Measurements from ENCODE around the gene FAM216A. TPM values are rescaled to one million over a fixed set of nuclear protein-coding genes. Genes with fewer than 3 reads are reported as not detected.
"Not testable (repeated sequence)": the region's sequence is repeated elsewhere in the genome, so short reads cannot be mapped to it uniquely, and the experiment has no call there.

The FAM216A gene
- total and polyA plus RNA-seq, 12 donors, result 5.0 to 20.0 (median 9.6) TPM

DNA sequence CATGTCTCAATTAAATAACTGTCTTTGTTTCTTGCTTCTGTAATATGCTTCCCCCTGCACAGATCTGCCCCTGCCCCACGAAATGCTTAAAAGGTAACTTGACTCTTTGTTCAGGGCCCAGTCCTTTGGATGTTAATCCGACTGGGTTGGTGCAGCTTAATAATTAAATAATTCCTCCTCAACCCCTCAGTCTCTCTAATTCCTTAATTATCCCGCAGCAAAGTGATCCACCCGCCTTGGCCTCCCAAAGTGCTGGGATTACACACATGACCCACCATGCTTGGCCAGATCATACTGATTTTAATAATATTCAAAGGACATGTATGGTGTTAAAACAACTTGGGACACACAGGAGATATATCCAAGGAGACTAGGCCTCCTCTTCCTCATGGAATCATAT is 46.9 kb upstream of the FAM216A start:
- 75 to 91% (median 80%) methylated on average over 4 of the region's 4 CpGs for whole genome bisulfite sequencing, 4 donors
- TF ChIP-seq POLR2A (IDR thresholded peaks at IDR 0.05) (no peak), CTCF (IDR thresholded peaks at IDR 0.05) (no peak)
- no peak overlapping the region for H3K27ac ChIP-seq
- DNase-seq, result no peak
- H3K9me3 ChIP-seq (replicated peaks in 1 of 3), result no peaks in the 10 kb centered on the region
- no peak overlapping the region for H3K4me3 ChIP-seq
- no peaks in the 10 kb centered on the region for H3K36me3 ChIP-seq (replicated peaks in 1 of 2)
- no peaks in the 10 kb centered on the region for H3K27me3 ChIP-seq
- intact Hi-C loops (cut with DNase I), result no loop called here
- no peaks in the 10 kb centered on the region for H3K4me1 ChIP-seq (replicated peaks in 1 of 2)

- Histone ChIP-seq H3K9me3 (replicated peaks in 1 of 3) (no peaks in the 10 kb centered on the region), H3K36me3 (replicated peaks in 1 of 2) (no peaks in the 10 kb centered on the region), H3K4me3 (no peak overlapping the region), H3K27me3 (no peaks in the 10 kb centered on the region), H3K4me1 (replicated peaks in 1 of 2) (no peaks in the 10 kb centered on the region), H3K27ac (no peak overlapping the region)
- no peak for TF ChIP-seq POLR2A (IDR thresholded peaks at IDR 0.05)
- TF ChIP-seq CTCF (IDR thresholded peaks at IDR 0.05), result no peak
- intact Hi-C loops (cut with DNase I), result no loop called here
- WGBS, 4 donors, result 69 to 77% (median 74%) methylated on average over 3 of the region's 3 CpGs
- no peak for DNase-seq
Measured at GRCh38 chr12:110424237-110424636, 44.4 kb upstream of the FAM216A start.

GRCh38 chr12:110426406-110426805 is 42.2 kb upstream of the FAM216A start:
- 38 to 51% (median 42%) methylated on average over 3 of the region's 3 CpGs for WGBS, 4 donors
- TF ChIP-seq POLR2A (IDR thresholded peaks at IDR 0.05), result no peak
- TF ChIP-seq CTCF (IDR thresholded peaks at IDR 0.05), result no peak
- intact Hi-C loops (cut with DNase I), result loop anchor here in 1 of 2 donors (5.0 kb wide), 1 partner anchor 324 kb away; no protein-coding TSS in a partner anchor

GRCh38 chr12:110429676-110430075 is 39.0 kb upstream of the FAM216A start:
- not testable (repeated sequence) for DNase-seq; H3K27ac ChIP-seq; H3K36me3 ChIP-seq (replicated peaks in 1 of 2); H3K9me3 ChIP-seq (replicated peaks in 1 of 3); H3K27me3 ChIP-seq; H3K4me1 ChIP-seq (replicated peaks in 1 of 2); H3K4me3 ChIP-seq
- intact Hi-C loops (cut with DNase I), result loop anchor here (5.0 kb wide), 1 partner anchor 327 kb away; no protein-coding TSS in a partner anchor
- 90 to 97% (median 94%) methylated on average over 12 to 15 of the region's 15 CpGs for WGBS, 4 donors

More at GRCh38 chr12:110426406-110426805, 42.2 kb upstream of the FAM216A start:
- H3K27ac ChIP-seq, result no peak overlapping the region
- no peaks in the 10 kb centered on the region for H3K27me3 ChIP-seq
- H3K4me3 ChIP-seq, result no peak overlapping the region
- H3K36me3 ChIP-seq (replicated peaks in 1 of 2), result no peaks in the 10 kb centered on the region
- no peak for DNase-seq
- no peaks in the 10 kb centered on the region for H3K9me3 ChIP-seq (replicated peaks in 1 of 3)
- H3K4me1 ChIP-seq (replicated peaks in 1 of 2), result no peaks in the 10 kb centered on the region

- no peaks in the 10 kb centered on the region for H3K9me3 ChIP-seq (replicated peaks in 1 of 3)
- 84 to 89% (median 88%) methylated on average over 10 to 12 of the region's 12 CpGs for WGBS, 4 donors
- H3K4me1 ChIP-seq (replicated peaks in 1 of 2), result peaks cover 0 to 4% of the 10 kb centered on the region in 2 donors
- H3K36me3 ChIP-seq (replicated peaks in 1 of 2), result peaks cover 0 to 29% of the 10 kb centered on the region in 2 donors
- H3K27ac ChIP-seq, result peak overlapping the region in 1 of 5 donors; percentile 17
- DNase-seq, result peak in 1 of 7 donors; percentile 51
- peak overlapping the region in 2 of 4 donors; percentile 19 to 55 for H3K4me3 ChIP-seq
- no peak for TF ChIP-seq POLR2A (IDR thresholded peaks at IDR 0.05)
- TF ChIP-seq CTCF (IDR thresholded peaks at IDR 0.05), result no peak
- no peaks in the 10 kb centered on the region for H3K27me3 ChIP-seq
- intact Hi-C loops (cut with DNase I), result loop anchor here in 1 of 2 donors (5.0 kb wide), 1 partner anchor 330 kb away; no protein-coding TSS in a partner anchor
Measured at GRCh38 chr12:110431957-110432587, 36.6 kb upstream of the FAM216A start.

Data from adrenal gland (tissue), 12 donors.